ENCODE data around the gene PDE6C.

PDE6C gene

DNA sequence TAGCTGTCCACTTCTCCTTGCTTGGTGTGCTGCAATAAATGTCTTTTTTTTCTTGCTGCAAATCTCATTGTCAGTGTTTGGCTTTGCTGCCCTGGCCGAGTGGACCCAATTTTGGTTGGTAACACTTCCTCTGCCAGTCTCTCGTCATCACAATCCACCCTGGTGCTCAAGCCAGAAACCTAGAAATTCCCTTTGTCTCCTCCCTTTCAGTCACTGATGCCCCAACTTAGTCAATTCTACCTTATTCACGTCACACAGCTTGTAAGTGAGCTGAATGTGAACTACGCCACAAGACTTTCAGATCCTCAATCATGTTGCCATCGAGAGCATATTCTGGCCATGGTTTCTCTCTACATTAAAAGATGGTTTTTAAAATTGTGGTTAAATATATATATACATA is 103.0 kb downstream of the PDE6C start:
- H3K4me3 ChIP-seq (ENCODE audit: low read depth, low read length): no peak overlapping the region
- TF ChIP-seq, protein P1, sequence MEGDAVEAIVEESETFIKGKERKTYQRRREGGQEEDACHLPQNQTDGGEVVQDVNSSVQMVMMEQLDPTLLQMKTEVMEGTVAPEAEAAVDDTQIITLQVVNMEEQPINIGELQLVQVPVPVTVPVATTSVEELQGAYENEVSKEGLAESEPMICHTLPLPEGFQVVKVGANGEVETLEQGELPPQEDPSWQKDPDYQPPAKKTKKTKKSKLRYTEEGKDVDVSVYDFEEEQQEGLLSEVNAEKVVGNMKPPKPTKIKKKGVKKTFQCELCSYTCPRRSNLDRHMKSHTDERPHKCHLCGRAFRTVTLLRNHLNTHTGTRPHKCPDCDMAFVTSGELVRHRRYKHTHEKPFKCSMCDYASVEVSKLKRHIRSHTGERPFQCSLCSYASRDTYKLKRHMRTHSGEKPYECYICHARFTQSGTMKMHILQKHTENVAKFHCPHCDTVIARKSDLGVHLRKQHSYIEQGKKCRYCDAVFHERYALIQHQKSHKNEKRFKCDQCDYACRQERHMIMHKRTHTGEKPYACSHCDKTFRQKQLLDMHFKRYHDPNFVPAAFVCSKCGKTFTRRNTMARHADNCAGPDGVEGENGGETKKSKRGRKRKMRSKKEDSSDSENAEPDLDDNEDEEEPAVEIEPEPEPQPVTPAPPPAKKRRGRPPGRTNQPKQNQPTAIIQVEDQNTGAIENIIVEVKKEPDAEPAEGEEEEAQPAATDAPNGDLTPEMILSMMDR (IDR thresholded peaks at IDR 0.05; ENCODE audit: low read depth, low read length): no peak
